Measurements from ENCODE around the gene HDGFL3. TPM values are rescaled to one million over a fixed set of nuclear protein-coding genes. Genes with fewer than 3 reads are reported as not detected.

Gene HDGFL3
- total and polyA plus RNA-seq, 10 of the 15 experiments (the other 5 are each of a cell fraction or from before 2014, with no cell fraction given), result 5.6 to 40.6 (median 15.8) TPM

- Histone ChIP-seq H3K4me1 (ENCODE audit: control insufficient read depth, insufficient read depth, low read length) (peaks cover 14% of the 10 kb centered on the region), H3K4me2 (ENCODE audit: control insufficient read depth, insufficient read depth) (no peak overlapping the region), H3K27ac (ENCODE audit: control insufficient read depth, insufficient read depth) (no peak overlapping the region), H3K9ac (ENCODE audit: control insufficient read depth, insufficient read depth, low read length) (no peak overlapping the region), H2AFZ (ENCODE audit: control insufficient read depth, low read depth, low read length) (no peak overlapping the region), H3K27me3 (replicated peaks in 1 of 2; ENCODE audit: control insufficient read depth in 2 of 2, insufficient read depth in 2 of 2, low read length in 1 of 2) (no peaks in the 10 kb centered on the region), H3K36me3 (ENCODE audit: control insufficient read depth in 2 of 2, insufficient read depth in 2 of 2, low read length in 1 of 2) (peaks cover 0 to 4% of the 10 kb centered on the region in 2 experiments; a peak in 1 of 4 replicates), H3K9me3 (replicated peaks; ENCODE audit: control insufficient read depth, insufficient read depth, low read length) (no peaks in the 10 kb centered on the region; the same call in 1 of the 3 replicates), H4K20me1 (ENCODE audit: control insufficient read depth, insufficient read depth) (no peaks in the 10 kb centered on the region), H3K79me2 (ENCODE audit: control insufficient read depth, insufficient read depth, low read length) (peaks cover 86% of the 10 kb centered on the region), H3K4me3 (no peak overlapping the region)
- intact Hi-C loops (cut with micrococcal nuclease; ENCODE audit: unreplicated experiment), result no loop called here
- SMC1A ChIA-PET (ENCODE audit: uncharacterized antibody, unreplicated experiment), result no interaction called here
- ATAC-seq (peak; percentile 38; the same call in 2 of the 3 replicates), FAIRE-seq (no peak), DNase-seq (ENCODE audit: low read depth, low spot score) (no peak)
- 82% methylated on average over 2 of the region's 2 CpGs for WGBS (ENCODE audit: insufficient coverage, insufficient replicate concordance, low lambda C conversion rate, missing lambda C conversion rate)
- RAD21 ChIA-PET (ENCODE audit: unreplicated experiment), result no interaction called here
- TF ChIP-seq HSF1 (IDR thresholded peaks at IDR 0.05; ENCODE audit: low read depth, low read length) (no peak), NBN (IDR thresholded peaks at IDR 0.05) (no peak), PAX8 (IDR thresholded peaks at IDR 0.05) (no peak), CTCF (IDR thresholded peaks at IDR 0.05 in 2 of 3, conservative IDR thresholded peaks at IDR 0.05 in 1 of 3; ENCODE audit: control insufficient read depth in 2 of 3, extremely low read depth in 1 of 3, insufficient read depth in 1 of 3, low read depth in 3 of 3, low read length in 3 of 3) (no peak), FOXM1 (IDR thresholded peaks at IDR 0.05; ENCODE audit: low read depth, low read length) (no peak), PKNOX1 (IDR thresholded peaks at IDR 0.05) (no peak), MXI1 (IDR thresholded peaks at IDR 0.05; ENCODE audit: low read depth, low read length) (no peak), FOS (IDR thresholded peaks at IDR 0.05; ENCODE audit: borderline replicate concordance, extremely low read depth, insufficient read length) (no peak)
- no TSS peak for BruUV-seq (replicated peaks)
- POLR2A ChIA-PET, result no interaction called here
- CTCF ChIA-PET, result no interaction called here
- in situ Hi-C loops (cut with MboI), result no loop called here
Measured at GRCh38 chr15:83193721-83194120, 13.9 kb downstream of the HDGFL3 start.
